ENCODE data around the gene TMEM42.

TMEM42 gene

GRCh38 chr3:44874308-44874707, 12.6 kb downstream of the TMEM42 start, which contains the start of gene TGM4:
Gene TGM4 (plus strand): TSS chr3:44874608. CDS start chr3:44874679, 71 bp downstream.
- DNase-seq (ENCODE audit: low read depth): no peak

GRCh38 chr3:44875596-44875995, 13.9 kb downstream of the TMEM42 start:
- DNase-seq (ENCODE audit: low read depth): no peak

GRCh38 chr3:44877333-44877732, 15.6 kb downstream of the TMEM42 start:
- DNase-seq (ENCODE audit: low read depth): no peak

- DNase-seq (ENCODE audit: low read depth): no peak
These were observed 18.6 kb downstream of the TMEM42 start for GRCh38 chr3:44880284-44880683.

- DNase-seq (ENCODE audit: low read depth): no peak
These were observed 21.7 kb downstream of the TMEM42 start for GRCh38 chr3:44883213-44883955.

- peak; percentile 87 for DNase-seq (ENCODE audit: low read depth)
These were observed 22.3 kb downstream of the TMEM42 start for GRCh38 chr3:44883999-44884431.

GRCh38 chr3:44885618-44886017, 23.9 kb downstream of the TMEM42 start:
- DNase-seq (ENCODE audit: low read depth): peak; percentile 94

GRCh38 chr3:44886561-44886960, 24.8 kb downstream of the TMEM42 start:
- peak; percentile 17 for DNase-seq (ENCODE audit: low read depth)

- DNase-seq (ENCODE audit: low read depth): no peak
These were observed 25.4 kb downstream of the TMEM42 start for GRCh38 chr3:44887101-44887500.

GRCh38 chr3:44890258-44890657, 28.5 kb downstream of the TMEM42 start:
- DNase-seq (ENCODE audit: low read depth): no peak

GRCh38 chr3:44890852-44891251, 29.1 kb downstream of the TMEM42 start:
- no peak for DNase-seq (ENCODE audit: low read depth)

GRCh38 chr3:44892689-44893088, 31.0 kb downstream of the TMEM42 start:
- peak; percentile 64 for DNase-seq (ENCODE audit: low read depth)

- DNase-seq (ENCODE audit: low read depth): peak; percentile 87
These were observed 31.4 kb downstream of the TMEM42 start for GRCh38 chr3:44893097-44893496.

- DNase-seq (ENCODE audit: low read depth): peak; percentile 40
These were observed 32.8 kb downstream of the TMEM42 start for GRCh38 chr3:44894485-44894884.

GRCh38 chr3:44896440-44896839, 34.7 kb downstream of the TMEM42 start:
- DNase-seq (ENCODE audit: low read depth): no peak

- no peak for DNase-seq (ENCODE audit: low read depth)
These were observed 38.1 kb downstream of the TMEM42 start for GRCh38 chr3:44899683-44900367.

- peak; percentile 84 for DNase-seq (ENCODE audit: low read depth)
These were observed 40.9 kb downstream of the TMEM42 start for GRCh38 chr3:44902628-44903027.

- DNase-seq (ENCODE audit: low read depth): peak; percentile 36
These were observed 41.6 kb downstream of the TMEM42 start for GRCh38 chr3:44903314-44903713.

GRCh38 chr3:44903751-44904150, 42.0 kb downstream of the TMEM42 start:
- DNase-seq (ENCODE audit: low read depth): no peak

GRCh38 chr3:44905446-44906157, 43.9 kb downstream of the TMEM42 start:
- no peak for DNase-seq (ENCODE audit: low read depth)

- peak; percentile 68 for DNase-seq (ENCODE audit: low read depth)
These were observed 45.3 kb downstream of the TMEM42 start for GRCh38 chr3:44906997-44907396.

GRCh38 chr3:44907612-44908011, 45.9 kb downstream of the TMEM42 start:
- no peak for DNase-seq (ENCODE audit: low read depth)

GRCh38 chr3:44909063-44909462, 47.4 kb downstream of the TMEM42 start:
- no peak for DNase-seq (ENCODE audit: low read depth)
